GM04503 (cell line): ENCODE measurements around the gene VSIG10L2.

Experiments used
- DNase-seq: peaks from one replicate; pipeline ENCODE4 v3.0.0-alpha.2; 2012; ENCODE audit warnings: low read depth

The VSIG10L2 gene

GRCh38 chr11:125929445-125930075 is 16.3 kb upstream of the VSIG10L2 start:
- DNase-seq, result no peak

GRCh38 chr11:125930076-125930450 is 15.8 kb upstream of the VSIG10L2 start:
- no peak for DNase-seq

DNA sequence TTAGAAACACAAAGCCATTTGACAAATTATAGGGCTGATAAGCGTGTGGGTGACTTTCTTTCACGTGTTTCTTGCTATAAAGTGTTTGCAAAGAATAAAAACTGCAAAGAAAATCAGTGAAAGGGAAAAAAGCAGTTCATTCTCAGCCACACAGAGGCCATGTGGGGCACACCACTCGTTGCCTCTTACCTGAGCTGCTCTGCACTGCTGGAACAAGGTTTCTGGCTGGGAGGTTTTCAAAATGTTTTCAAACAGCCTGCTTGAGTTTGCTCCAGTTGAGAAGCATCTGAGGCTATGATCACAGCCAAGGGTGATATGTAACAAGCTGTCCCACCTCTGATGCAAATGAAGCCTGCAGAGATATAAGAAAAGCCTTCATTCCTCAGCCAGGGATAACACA is 14.7 kb upstream of the VSIG10L2 start:
- no peak for DNase-seq

DNA sequence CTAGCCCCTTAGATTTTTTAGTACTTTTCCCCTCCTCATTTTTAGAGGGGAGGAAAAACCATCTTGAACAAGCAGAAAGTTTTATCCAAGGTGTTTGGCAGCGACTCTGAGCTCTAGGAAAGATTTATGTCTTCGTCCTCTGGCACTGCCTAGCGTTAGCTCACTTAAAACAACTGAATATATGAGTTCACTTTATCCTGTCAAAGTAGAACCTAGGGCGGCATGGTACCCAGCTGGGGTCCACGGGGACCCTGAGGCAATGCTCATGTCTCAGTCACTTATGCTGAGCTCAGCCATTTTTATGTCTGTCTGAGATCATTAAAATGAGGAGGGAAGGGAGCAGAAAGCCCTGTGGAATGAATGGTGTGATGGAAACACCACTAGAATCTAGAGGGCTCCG is 14.2 kb upstream of the VSIG10L2 start:
- DNase-seq, result no peak

- DNase-seq, result no peak
These were observed 13.5 kb upstream of the VSIG10L2 start for GRCh38 chr11:125932301-125932700.

- DNase-seq, result no peak
These were observed 12.6 kb upstream of the VSIG10L2 start for GRCh38 chr11:125933030-125933813.

- DNase-seq, result no peak
These were observed 11.4 kb upstream of the VSIG10L2 start for GRCh38 chr11:125934473-125934872.

GRCh38 chr11:125935056-125935455 is 10.8 kb upstream of the VSIG10L2 start:
- no peak for DNase-seq

DNA sequence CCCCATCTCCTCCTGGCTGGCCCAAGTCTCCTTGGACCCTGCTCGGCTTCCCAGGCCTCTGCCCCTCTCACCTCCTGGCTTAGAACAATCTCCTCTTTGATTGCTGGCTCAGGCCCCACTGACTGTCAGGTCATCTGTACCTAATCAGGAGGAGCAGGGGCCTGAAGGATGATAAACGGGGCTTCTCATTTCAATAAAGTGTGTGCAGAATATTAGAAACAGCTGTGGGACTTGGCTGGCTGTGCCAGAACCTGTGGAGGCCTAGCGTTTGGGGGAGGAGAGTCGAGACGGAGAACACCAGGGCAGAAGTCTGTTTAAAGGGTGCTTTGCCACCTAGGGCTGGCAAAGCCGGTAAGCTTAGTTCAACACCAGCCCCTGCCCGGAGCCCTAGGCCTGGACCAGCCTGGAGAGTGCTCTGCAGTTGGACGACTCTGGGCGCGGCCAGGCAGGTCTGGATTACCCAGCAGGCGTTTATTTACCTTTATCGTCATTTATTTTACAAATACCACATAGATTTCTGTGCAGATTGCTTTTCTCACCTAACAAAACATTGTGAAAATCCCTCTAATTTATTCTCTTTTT is 10.1 kb upstream of the VSIG10L2 start:
- DNase-seq, result no peak

- DNase-seq, result no peak
These were observed 7.4 kb upstream of the VSIG10L2 start for GRCh38 chr11:125938418-125938817.

GRCh38 chr11:125939081-125939521 is 6.7 kb upstream of the VSIG10L2 start:
- no peak for DNase-seq

DNA sequence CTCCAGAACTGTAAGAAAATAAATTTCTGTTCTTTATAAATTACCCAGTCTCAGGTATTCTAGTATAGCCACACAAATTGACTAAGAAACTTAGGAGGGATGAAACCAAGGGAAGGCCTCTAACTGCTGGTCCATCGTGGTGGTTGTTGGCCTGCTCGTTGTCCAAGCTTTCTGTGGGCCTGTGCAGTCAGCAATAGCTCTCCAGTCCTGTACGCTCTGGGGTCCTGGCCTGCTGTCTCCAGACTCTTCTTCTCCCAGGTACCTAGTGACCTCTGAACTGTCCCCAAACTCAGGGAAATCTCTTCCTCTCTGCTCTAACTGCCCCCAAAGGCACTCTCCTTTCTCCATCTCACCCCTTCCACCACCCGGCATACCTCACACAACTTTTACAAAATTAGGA is 5.7 kb upstream of the VSIG10L2 start:
- no peak for DNase-seq

DNA sequence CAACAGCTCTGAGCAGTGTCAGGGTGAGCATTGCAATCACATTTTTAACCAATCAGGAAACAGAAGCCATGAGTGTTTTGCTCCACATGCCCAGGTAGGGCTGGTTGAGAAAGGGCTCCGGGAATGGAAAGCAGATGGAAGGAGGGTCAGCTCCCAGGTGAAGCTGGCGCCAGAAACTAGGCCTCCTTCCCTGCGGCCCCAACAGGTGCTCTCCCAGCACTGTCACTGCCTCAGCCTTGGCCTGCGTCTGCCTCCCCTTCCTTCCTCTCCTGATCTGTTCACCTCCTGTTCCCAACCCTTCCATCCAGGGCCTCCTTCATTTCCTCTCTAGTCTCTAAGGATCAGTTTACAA is 4.6 kb upstream of the VSIG10L2 start:
- DNase-seq, result no peak

DNA sequence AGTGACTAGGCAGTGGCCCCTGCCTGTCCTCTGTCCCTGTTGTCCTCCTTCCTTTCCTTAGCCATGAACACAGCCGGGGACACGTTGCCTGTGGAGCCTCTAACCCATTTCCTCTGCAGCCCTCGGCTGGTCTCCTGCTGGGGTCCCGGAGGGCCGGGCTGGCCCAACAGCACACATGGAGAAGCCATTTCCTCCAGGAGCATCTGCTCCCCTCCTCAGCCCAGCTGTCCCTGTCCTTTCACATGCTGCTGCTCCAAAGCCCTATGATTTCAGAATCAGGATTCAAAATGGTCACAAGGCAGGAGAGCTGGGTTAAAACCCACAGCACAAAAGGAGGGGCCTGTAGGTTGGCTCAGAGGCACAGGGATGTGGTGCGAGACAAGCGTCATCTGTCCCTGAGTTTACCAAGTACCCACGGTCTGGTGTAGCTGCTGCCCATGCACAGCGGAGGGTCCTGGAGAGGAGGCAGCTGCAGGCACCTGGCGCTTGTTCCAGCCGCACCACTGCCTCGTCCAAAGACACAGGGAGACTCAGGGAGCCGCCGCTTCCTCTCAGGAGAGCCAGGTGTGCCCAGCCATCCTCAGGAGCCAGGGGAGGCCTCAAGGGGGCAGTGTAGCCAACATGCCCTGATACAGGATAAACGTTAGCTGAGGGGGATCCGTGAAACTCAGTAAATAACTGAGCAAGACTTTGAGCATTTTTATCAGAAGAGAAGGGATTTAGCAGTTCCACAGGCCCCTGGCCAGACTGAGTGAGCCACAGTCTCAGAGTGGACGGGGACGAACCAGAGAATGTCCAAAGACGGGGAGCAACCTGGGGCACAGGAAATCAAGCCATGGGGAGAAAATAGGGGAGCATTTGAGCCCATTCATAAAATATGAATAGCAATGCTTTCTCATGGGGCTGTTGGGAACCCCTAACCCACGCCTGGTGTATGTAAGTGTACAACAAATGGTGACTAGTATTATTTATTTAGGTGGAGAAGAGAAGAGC is 3.9 kb upstream of the VSIG10L2 start:
- DNase-seq, result no peak

- DNase-seq, result no peak
These were observed 2.9 kb upstream of the VSIG10L2 start for GRCh38 chr11:125942771-125943428.

- DNase-seq, result no peak
These were observed 2.0 kb upstream of the VSIG10L2 start for GRCh38 chr11:125943661-125944349.

- no peak for DNase-seq
These were observed 1.4 kb upstream of the VSIG10L2 start for GRCh38 chr11:125944350-125945010.

GRCh38 chr11:125945011-125945796 is 640 bp upstream of the VSIG10L2 start:
- no peak for DNase-seq

DNA sequence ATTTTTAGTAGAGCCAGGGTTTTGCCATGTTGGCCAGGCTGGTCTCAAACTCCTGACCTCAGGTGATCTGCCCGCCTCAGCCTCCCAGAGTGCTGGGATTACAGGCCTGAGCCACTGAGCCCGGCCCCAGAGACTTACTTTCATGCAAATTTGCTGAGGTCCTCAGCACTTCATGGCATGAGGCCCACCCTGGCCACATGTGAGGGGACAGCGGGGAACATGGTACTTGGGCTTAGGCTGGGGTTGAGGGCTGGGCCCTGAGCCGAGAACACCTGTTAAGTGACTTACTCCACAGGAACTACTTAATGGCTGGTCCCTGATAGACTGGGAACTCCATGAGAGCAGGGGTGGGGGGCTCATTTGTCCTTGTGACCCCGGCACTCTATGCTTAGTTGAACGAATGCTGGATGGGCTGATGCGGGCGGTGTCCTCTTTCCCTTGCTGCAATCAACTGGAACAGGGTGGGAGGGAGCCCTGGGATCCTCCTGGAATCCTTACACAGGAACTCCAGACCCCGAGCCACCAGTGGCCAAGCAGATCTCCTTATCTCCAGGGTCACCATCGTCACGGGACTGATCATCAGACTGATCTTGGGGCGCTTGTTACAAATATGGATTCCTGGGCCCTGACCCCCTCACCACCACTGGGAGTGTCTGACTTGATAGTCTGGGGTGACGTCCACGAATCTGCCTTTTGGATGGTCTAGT is 1.0 kb downstream of the VSIG10L2 start:
- DNase-seq, result no peak
